ENCODE results near the gene IL24.

DNA sequence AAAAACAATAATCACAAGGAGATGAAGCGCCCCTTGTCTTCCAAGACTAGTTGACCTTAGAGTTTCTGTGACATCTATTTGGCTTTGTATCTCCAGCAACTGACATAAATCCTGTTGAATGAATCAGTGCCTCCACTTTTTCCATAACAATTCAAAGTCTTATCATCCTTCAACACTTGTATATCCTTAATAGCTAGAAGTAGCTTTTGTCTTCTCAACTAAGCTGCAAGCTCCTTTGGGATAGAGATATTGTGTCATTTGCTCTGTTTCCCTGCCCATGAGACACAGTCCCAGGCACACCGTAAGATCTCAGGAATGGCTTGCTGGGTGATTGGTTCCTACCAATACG lies 43.3 kb downstream of the IL24 start:
- TF ChIP-seq, protein P1, sequence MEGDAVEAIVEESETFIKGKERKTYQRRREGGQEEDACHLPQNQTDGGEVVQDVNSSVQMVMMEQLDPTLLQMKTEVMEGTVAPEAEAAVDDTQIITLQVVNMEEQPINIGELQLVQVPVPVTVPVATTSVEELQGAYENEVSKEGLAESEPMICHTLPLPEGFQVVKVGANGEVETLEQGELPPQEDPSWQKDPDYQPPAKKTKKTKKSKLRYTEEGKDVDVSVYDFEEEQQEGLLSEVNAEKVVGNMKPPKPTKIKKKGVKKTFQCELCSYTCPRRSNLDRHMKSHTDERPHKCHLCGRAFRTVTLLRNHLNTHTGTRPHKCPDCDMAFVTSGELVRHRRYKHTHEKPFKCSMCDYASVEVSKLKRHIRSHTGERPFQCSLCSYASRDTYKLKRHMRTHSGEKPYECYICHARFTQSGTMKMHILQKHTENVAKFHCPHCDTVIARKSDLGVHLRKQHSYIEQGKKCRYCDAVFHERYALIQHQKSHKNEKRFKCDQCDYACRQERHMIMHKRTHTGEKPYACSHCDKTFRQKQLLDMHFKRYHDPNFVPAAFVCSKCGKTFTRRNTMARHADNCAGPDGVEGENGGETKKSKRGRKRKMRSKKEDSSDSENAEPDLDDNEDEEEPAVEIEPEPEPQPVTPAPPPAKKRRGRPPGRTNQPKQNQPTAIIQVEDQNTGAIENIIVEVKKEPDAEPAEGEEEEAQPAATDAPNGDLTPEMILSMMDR (IDR thresholded peaks at IDR 0.05) = no peak
- TF ChIP-seq POLR2A (IDR thresholded peaks at IDR 0.05) (no peak), EP300 (IDR thresholded peaks at IDR 0.05) (no peak)
